Right renal cortex interstitium (tissue), 3 donors: ENCODE measurements around the gene STK38L. TPM values are rescaled to one million over a fixed set of nuclear protein-coding genes. Genes with fewer than 3 reads are reported as not detected.

Experiments used
- DNase-seq, 3 donors: peaks; one replicate each; pipeline ENCODE4 v3.0.0-alpha.2; 2013; ENCODE audit warnings: low read depth in 3 of 3, low spot score in 2 of 3
- polyA plus RNA-seq, 3 donors: library from polyadenylated mRNA; unstranded; fragments of 120-200 nt; gene quantifications; one replicate each; pipeline ENCODE4 v1.2.1, GENCODE V29; 2013; ENCODE audit not compliant: insufficient read length in 3 of 3

STK38L gene
- polyA plus RNA-seq, 3 donors: 43.0 to 53.7 (median 50.4) TPM

GRCh38 chr12:27272373-27273028 lies 28.4 kb downstream of the STK38L start:
- DNase-seq: no peak

- no peak for DNase-seq
Measured at GRCh38 chr12:27273114-27273513, 29.0 kb downstream of the STK38L start.

- DNase-seq: no peak
Measured at GRCh38 chr12:27274706-27275105, 30.6 kb downstream of the STK38L start.

GRCh38 chr12:27276275-27276674 lies 32.2 kb downstream of the STK38L start:
- DNase-seq: no peak

- DNase-seq: no peak
Measured at GRCh38 chr12:27277846-27278260, 33.8 kb downstream of the STK38L start.

- no peak for DNase-seq
Measured at GRCh38 chr12:27279826-27280225, 35.7 kb downstream of the STK38L start.

GRCh38 chr12:27280412-27280811 lies 36.3 kb downstream of the STK38L start:
- DNase-seq: no peak

- DNase-seq: no peak
Measured at GRCh38 chr12:27282754-27283153, 38.7 kb downstream of the STK38L start.

GRCh38 chr12:27284021-27284420 lies 39.9 kb downstream of the STK38L start:
- DNase-seq: no peak

GRCh38 chr12:27284751-27285150 lies 40.7 kb downstream of the STK38L start:
- no peak for DNase-seq

GRCh38 chr12:27285403-27285802 lies 41.3 kb downstream of the STK38L start:
- DNase-seq: no peak

GRCh38 chr12:27289414-27289813 lies 45.3 kb downstream of the STK38L start:
- no peak for DNase-seq

- DNase-seq: no peak
Measured at GRCh38 chr12:27290501-27291168, 46.5 kb downstream of the STK38L start.

- no peak for DNase-seq
Measured at GRCh38 chr12:27291862-27292261, 47.8 kb downstream of the STK38L start.

- no peak for DNase-seq
Measured at GRCh38 chr12:27292718-27293117, 48.6 kb downstream of the STK38L start.

- no peak for DNase-seq
Measured at GRCh38 chr12:27293463-27293862, 49.4 kb downstream of the STK38L start.

GRCh38 chr12:27296674-27297073 lies 52.6 kb downstream of the STK38L start:
- no peak for DNase-seq

- DNase-seq: no peak
Measured at GRCh38 chr12:27297566-27297965, 53.5 kb downstream of the STK38L start.

- no peak for DNase-seq
Measured at GRCh38 chr12:27299102-27299501, 55.0 kb downstream of the STK38L start.

GRCh38 chr12:27300226-27300625 lies 56.1 kb downstream of the STK38L start:
- DNase-seq: no peak

- no peak for DNase-seq
Measured at GRCh38 chr12:27303139-27304111, 59.3 kb downstream of the STK38L start.
